Caki2 (cell line): ENCODE data around the gene BTBD9. TPM values are rescaled to one million over a fixed set of nuclear protein-coding genes. Genes with fewer than 3 reads are reported as not detected.
"Not testable (repeated sequence)": the region's sequence is repeated elsewhere in the genome, so short reads cannot be mapped to it uniquely, and the experiment has no call there.

Source experiments
- DNase-seq: peaks from one replicate; pipeline ENCODE4 v3.0.0-alpha.2; 2015; ENCODE audit warnings: low read depth
- in situ Hi-C: cut with HindIII; loops from 2 replicates; pipeline ENCODE4 v1.10.0; 2016; ENCODE audit warnings: low sequenced_read_pairs, low pct_unique_long_range_greater_than_20kb, mixed read lengths
- total RNA-seq: library from RNA; depleted of rRNA; stranded (reverse); fragments of >200 nt; shearing (Covaris generic); gene quantifications from 2 replicates; pipeline ENCODE4 v1.2.3, GENCODE V29; 2014; ENCODE audit warnings: low replicate concordance

The BTBD9 gene
- total RNA-seq, 1 experiment from 2014 or later: 17.0 TPM

GRCh38 chr6:38350942-38351341 is 288.8 kb downstream of the BTBD9 start:
- in situ Hi-C loops: no loop called here
- DNase-seq: no peak

GRCh38 chr6:38350220-38350619 is 289.5 kb downstream of the BTBD9 start:
- in situ Hi-C loops: no loop called here
- no peak for DNase-seq

GRCh38 chr6:38349795-38350194 is 289.9 kb downstream of the BTBD9 start:
- no peak for DNase-seq
- in situ Hi-C loops: no loop called here

- DNase-seq: no peak
- in situ Hi-C loops: no loop called here
These were observed 290.5 kb downstream of the BTBD9 start for GRCh38 chr6:38349221-38349620.

- in situ Hi-C loops: no loop called here
- DNase-seq: no peak
These were observed 291.4 kb downstream of the BTBD9 start for GRCh38 chr6:38348371-38348770.

- DNase-seq, in situ Hi-C loops: not testable (repeated sequence)
These were observed 291.9 kb downstream of the BTBD9 start for GRCh38 chr6:38347829-38348228.

GRCh38 chr6:38346291-38347079 is 293.2 kb downstream of the BTBD9 start:
- peak; percentile 41 for DNase-seq
- in situ Hi-C loops: no loop called here

GRCh38 chr6:38345586-38345985 is 294.1 kb downstream of the BTBD9 start:
- in situ Hi-C loops: no loop called here
- no peak for DNase-seq

GRCh38 chr6:38341496-38341895 is 298.2 kb downstream of the BTBD9 start:
- DNase-seq: no peak
- in situ Hi-C loops: no loop called here

- DNase-seq: no peak
- in situ Hi-C loops: no loop called here
These were observed 299.8 kb downstream of the BTBD9 start for GRCh38 chr6:38339914-38340313.

- in situ Hi-C loops: no loop called here
- peak; percentile 16 for DNase-seq
These were observed 301.8 kb downstream of the BTBD9 start for GRCh38 chr6:38337819-38338465.

- in situ Hi-C loops: no loop called here
- DNase-seq: no peak
These were observed 302.8 kb downstream of the BTBD9 start for GRCh38 chr6:38336922-38337321.

- no peak for DNase-seq
- in situ Hi-C loops: no loop called here
These were observed 312.9 kb downstream of the BTBD9 start for GRCh38 chr6:38326837-38327236.

GRCh38 chr6:38323216-38323615 is 316.5 kb downstream of the BTBD9 start:
- in situ Hi-C loops: no loop called here
- no peak for DNase-seq

- in situ Hi-C loops: no loop called here
- DNase-seq: peak; percentile 21
These were observed 317.6 kb downstream of the BTBD9 start for GRCh38 chr6:38322138-38322537.

- in situ Hi-C loops: no loop called here
- no peak for DNase-seq
These were observed 318.9 kb downstream of the BTBD9 start for GRCh38 chr6:38320843-38321242.

GRCh38 chr6:38320358-38320757 is 319.4 kb downstream of the BTBD9 start:
- no peak for DNase-seq
- in situ Hi-C loops: no loop called here

- DNase-seq: no peak
- in situ Hi-C loops: no loop called here
These were observed 320.2 kb downstream of the BTBD9 start for GRCh38 chr6:38319256-38320212.
